ENCODE results near the gene TJP2.

The TJP2 gene

GRCh38 chr9:69279733-69280132 lies 105.7 kb downstream of the TJP2 start:
- H3K27me3 ChIP-seq (ENCODE audit: insufficient read depth, low read depth, severe bottlenecking) = no peaks in the 10 kb centered on the region
- no peak for TF ChIP-seq CTCF (IDR thresholded peaks at IDR 0.05; ENCODE audit: low read depth, low read length)

GRCh38 chr9:69283003-69283402 lies 108.9 kb downstream of the TJP2 start:
- no peak for TF ChIP-seq CTCF (IDR thresholded peaks at IDR 0.05; ENCODE audit: low read depth, low read length)
- DNase-seq = no peak
- H3K27me3 ChIP-seq (ENCODE audit: insufficient read depth, low read depth, severe bottlenecking) = peaks cover 4% of the 10 kb centered on the region
- no peaks in the 10 kb centered on the region for H3K9me3 ChIP-seq (ENCODE audit: severe bottlenecking)
- H3K36me3 ChIP-seq = no peaks in the 10 kb centered on the region
- H3K4me3 ChIP-seq (ENCODE audit: low read depth, low read length) = no peak overlapping the region
- H3K27ac ChIP-seq = no peak overlapping the region

More at GRCh38 chr9:69279733-69280132, 105.7 kb downstream of the TJP2 start:
- H3K27ac ChIP-seq = no peak overlapping the region
- peaks cover 3% of the 10 kb centered on the region for H3K9me3 ChIP-seq (ENCODE audit: severe bottlenecking)
- H3K4me3 ChIP-seq (ENCODE audit: low read depth, low read length) = no peak overlapping the region
- DNase-seq = no peak
- H3K36me3 ChIP-seq = no peaks in the 10 kb centered on the region

- Histone ChIP-seq H3K4me3 (ENCODE audit: low read depth, low read length) (no peak overlapping the region), H3K27me3 (ENCODE audit: insufficient read depth, low read depth, severe bottlenecking) (peaks cover 9% of the 10 kb centered on the region), H3K27ac (no peak overlapping the region), H3K9me3 (ENCODE audit: severe bottlenecking) (no peaks in the 10 kb centered on the region), H3K36me3 (no peaks in the 10 kb centered on the region)
- DNase-seq = no peak
- no peak for TF ChIP-seq CTCF (IDR thresholded peaks at IDR 0.05; ENCODE audit: low read depth, low read length)
Measured at GRCh38 chr9:69292078-69292477, 118.0 kb downstream of the TJP2 start.

- no peak for DNase-seq
- no peak overlapping the region for H3K27ac ChIP-seq
- no peak overlapping the region for H3K4me3 ChIP-seq (ENCODE audit: low read depth, low read length)
- no peak for TF ChIP-seq CTCF (IDR thresholded peaks at IDR 0.05; ENCODE audit: low read depth, low read length)
- no peaks in the 10 kb centered on the region for H3K9me3 ChIP-seq (ENCODE audit: severe bottlenecking)
- H3K36me3 ChIP-seq = no peaks in the 10 kb centered on the region
- H3K27me3 ChIP-seq (ENCODE audit: insufficient read depth, low read depth, severe bottlenecking) = peaks cover 11% of the 10 kb centered on the region
Measured at GRCh38 chr9:69293156-69293555, 119.1 kb downstream of the TJP2 start.

GRCh38 chr9:69295872-69296552 lies 121.9 kb downstream of the TJP2 start:
- Histone ChIP-seq H3K36me3 (no peaks in the 10 kb centered on the region), H3K27ac (no peak overlapping the region), H3K4me3 (ENCODE audit: low read depth, low read length) (no peak overlapping the region), H3K27me3 (ENCODE audit: insufficient read depth, low read depth, severe bottlenecking) (peaks cover 10% of the 10 kb centered on the region), H3K9me3 (ENCODE audit: severe bottlenecking) (no peaks in the 10 kb centered on the region)
- TF ChIP-seq CTCF (IDR thresholded peaks at IDR 0.05; ENCODE audit: low read depth, low read length) = no peak
- no peak for DNase-seq

Data from WERI-Rb-1 (cell line).